Subcutaneous adipose tissue (tissue), 4 donors: ENCODE results near the gene STXBP5. TPM values are rescaled to one million over a fixed set of nuclear protein-coding genes. Genes with fewer than 3 reads are reported as not detected.

Experiments used
- total RNA-seq, 4 donors: library from RNA; depleted of rRNA; stranded (reverse); fragments of >200 nt; gene quantifications; one replicate each; pipeline ENCODE4 v1.1.0, GENCODE V29; 2016
- TF ChIP-seq, protein P1 (sequence below): fragments of 450-650 bp; IDR thresholded peaks from one replicate; pipeline ENCODE4 v1.5.1; 2016; ENCODE audit warnings: low read depth, mild to moderate bottlenecking, control low read depth, antibody characterized with exemption, moderate library complexity

Gene STXBP5
- total RNA-seq, 4 donors from 2014 or later: 21.3 to 31.3 (median 25.7) TPM

DNA sequence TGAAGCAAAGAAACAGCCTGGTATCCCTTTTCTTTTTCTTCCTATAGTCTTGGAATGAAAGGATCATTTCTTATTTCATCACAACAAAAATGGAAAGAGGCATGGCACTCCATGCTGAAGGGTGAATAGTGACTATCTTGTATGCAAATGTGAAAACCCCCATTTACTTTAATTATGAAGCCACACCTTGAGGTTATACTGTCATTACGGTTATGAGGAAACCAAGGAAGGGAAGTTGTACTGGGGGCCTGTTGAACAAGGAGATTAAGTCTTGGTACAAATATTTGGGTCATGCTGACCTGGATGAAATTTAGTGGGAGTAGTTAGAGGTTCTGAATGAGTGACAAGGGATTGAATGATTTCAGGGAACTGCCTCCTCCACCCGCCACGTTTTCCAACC is 8.7 kb upstream of the STXBP5 start:
- TF ChIP-seq, protein P1, sequence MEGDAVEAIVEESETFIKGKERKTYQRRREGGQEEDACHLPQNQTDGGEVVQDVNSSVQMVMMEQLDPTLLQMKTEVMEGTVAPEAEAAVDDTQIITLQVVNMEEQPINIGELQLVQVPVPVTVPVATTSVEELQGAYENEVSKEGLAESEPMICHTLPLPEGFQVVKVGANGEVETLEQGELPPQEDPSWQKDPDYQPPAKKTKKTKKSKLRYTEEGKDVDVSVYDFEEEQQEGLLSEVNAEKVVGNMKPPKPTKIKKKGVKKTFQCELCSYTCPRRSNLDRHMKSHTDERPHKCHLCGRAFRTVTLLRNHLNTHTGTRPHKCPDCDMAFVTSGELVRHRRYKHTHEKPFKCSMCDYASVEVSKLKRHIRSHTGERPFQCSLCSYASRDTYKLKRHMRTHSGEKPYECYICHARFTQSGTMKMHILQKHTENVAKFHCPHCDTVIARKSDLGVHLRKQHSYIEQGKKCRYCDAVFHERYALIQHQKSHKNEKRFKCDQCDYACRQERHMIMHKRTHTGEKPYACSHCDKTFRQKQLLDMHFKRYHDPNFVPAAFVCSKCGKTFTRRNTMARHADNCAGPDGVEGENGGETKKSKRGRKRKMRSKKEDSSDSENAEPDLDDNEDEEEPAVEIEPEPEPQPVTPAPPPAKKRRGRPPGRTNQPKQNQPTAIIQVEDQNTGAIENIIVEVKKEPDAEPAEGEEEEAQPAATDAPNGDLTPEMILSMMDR: no peak

DNA sequence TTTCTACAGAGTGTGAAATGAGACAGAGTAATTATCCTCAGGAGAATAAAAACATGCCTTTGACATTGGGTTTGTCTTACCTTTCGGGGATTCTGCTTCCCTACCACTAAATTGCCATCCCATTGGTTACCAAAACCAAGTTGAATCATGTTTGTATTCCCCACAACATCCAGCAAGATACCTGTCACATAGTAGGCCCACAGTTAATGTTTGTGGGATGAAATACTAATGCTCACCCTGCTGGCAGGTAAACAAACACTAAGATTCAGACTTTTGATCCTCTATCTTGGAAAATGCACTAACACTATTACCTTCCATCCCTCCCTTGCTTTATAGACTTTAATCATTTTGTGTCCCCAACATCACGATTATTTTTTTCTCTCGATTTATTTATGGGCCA is 8.2 kb upstream of the STXBP5 start:
- TF ChIP-seq, protein P1: no peak

DNA sequence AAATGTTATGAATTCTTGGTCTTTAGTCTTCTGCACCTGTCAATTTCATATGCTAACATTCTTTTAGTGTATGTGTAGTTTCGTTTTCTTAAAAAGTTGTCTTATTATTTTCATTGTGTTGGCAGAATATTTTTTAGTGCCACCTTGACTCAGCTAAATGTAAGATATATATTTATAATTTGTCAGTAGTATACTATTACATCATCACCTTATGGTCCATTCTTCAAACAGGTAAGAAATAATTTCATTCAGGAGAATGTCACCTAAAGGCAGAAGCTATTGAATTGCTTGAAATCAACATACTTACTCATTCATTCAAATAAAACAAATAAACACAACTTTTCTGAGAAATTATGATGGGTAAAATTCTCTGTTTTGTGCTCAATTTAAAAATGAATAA is 3.5 kb upstream of the STXBP5 start:
- TF ChIP-seq, protein P1: no peak

DNA sequence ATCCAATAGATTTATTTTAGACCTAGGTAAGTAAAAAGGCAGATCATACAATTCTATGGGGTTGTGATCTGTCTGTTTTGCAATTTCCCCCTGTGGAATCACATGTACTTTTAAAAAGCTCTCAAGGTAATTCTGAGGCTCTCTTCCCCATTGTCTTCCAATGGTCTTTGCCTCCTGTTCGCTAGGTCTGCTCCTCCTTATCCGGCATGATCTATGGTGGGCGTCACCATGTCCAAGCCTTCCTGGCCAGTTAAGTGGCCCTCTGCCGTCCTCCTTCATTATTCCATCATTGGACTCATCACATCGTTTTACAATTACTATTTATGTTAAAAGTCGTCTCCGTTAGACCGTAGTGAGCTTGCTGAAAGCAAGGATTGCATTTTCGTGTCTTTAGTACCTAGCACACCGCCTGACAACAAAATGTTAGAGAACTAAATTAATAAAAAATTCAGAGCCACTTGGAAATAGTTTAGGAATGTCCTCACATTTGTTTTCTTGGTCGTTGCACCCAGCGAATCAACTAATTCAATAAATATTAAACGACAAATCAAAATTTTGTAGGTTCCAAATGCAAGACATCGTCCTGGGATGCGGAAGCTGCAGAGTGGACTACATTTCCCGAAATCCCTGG is 2.2 kb upstream of the STXBP5 start:
- TF ChIP-seq, protein P1: no peak

DNA sequence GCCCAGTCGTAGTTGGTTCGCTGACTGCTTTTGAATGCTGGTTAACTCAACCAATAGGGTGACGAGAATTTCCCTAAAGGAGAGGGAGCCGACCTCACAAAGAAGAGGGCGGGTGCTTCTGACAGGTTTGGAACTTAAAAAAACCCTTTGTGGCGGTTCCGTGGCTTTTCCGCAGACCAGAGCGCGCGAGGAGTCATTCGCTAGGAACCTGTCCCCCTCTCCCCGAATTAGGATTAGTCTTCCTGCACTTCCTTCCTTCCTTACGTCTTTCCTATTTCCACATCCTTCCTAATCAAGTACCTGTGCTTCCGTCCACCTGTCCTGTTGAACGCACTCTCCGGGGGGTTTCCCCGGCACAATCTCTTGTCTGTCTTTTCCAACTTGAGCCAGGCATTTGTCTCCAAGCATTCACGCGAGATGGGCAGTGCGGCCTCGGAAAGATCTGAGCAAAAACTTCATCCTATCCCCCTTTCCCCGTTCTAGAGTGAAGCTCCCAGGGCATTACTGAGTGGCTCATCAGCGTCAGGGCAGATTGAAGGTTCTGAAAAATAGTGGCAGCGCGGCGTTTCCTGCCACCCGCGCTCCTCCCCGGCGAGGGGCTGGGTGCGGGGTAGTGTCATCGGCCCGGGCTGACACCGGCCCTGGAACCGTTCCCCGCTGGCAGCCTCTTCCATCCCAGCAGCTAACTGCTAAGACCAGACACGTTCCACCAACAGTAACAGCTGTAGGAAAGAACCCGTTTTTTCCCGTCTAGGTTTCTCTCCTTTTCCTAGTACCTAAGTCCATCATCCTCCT is 1.5 kb upstream of the STXBP5 start:
- TF ChIP-seq, protein P1: no peak

DNA sequence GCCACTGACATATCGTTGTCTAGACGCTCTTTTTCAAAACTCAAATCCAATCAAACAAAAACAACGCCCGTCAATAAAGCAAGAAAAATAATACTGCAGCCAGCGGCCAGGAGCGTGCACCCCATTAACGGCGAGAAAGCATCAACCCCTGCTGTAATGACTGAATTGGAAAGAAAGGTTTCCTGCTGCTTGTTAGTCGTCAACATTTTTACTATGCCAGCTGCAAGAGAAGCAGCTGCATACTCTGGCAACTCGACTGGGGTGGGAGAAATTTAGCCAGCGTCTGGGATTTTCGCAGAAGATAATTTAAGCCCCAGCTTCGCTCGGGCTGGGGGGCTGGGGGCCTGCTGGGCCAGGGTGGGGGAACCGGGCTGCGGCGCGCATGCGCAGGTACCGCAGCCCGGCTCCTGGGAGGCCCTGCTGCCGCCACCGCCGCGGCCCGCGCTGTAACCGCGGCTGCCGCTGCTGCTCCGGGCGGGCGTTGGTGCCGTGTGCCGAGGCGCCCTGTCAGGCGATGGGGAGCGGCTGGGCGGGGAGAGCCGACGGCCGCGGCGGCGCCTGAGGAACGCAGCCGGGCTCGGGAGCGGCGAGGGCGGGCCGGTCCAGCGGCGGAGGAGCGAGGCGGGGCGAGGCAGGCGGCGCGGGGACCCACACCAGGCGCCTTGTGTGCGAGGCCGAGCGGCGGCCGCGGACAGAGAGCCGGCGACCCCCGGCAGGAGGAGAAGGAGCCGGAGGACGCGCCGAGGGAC is 732 bp upstream of the STXBP5 start:
- TF ChIP-seq, protein P1: no peak

DNA sequence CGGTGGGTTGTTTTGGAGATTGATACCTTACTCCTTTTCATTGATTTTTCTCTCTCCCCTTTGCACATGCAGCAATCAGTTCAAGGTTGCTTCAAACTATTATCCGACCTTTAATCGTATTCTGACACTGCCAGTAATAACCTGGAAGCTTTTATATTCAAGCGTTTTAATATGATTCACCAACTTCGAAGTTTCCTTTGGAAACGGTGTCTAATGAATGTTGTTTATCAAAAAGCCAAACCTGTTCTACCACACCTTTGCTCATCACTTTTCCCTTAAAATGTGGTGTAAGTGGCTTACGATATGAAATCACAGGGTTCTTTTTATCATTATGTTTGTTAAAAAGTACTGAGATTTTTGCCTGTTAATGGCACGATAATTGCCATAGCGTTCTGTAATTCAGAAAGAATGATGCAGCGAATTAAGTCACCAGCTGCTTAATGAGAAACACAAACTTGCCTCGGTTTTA is 660 bp downstream of the STXBP5 start:
- TF ChIP-seq, protein P1: no peak
